Measurements from ENCODE around the gene LMAN1L. TPM values are rescaled to one million over a fixed set of nuclear protein-coding genes. Genes with fewer than 3 reads are reported as not detected.

LMAN1L gene
- total RNA-seq, 2 donors from 2014 or later = 0.27 to 1.1 TPM

DNA sequence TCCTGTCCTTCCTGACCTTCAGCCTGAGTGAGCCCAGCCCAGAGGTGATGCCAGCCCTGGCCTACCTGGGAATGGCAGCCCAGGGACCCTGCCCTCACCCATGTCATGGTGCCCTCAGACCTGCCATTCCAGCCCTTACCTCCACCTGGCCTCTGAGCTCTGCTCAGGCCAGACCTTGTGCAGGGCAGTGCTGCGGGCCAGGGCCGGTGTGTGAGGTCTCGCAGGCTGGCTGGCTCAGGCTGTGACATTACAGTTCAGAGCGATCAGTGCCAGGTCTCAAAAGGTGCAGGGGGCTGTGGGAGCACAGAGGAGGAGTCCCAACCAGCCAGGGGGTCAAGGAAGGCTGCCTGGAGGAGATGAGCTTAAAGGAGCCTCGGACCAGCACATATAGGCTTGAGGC lies 7.4 kb downstream of the LMAN1L start:
- no peak for DNase-seq (ENCODE audit: low spot score in 2 of 2)

DNA sequence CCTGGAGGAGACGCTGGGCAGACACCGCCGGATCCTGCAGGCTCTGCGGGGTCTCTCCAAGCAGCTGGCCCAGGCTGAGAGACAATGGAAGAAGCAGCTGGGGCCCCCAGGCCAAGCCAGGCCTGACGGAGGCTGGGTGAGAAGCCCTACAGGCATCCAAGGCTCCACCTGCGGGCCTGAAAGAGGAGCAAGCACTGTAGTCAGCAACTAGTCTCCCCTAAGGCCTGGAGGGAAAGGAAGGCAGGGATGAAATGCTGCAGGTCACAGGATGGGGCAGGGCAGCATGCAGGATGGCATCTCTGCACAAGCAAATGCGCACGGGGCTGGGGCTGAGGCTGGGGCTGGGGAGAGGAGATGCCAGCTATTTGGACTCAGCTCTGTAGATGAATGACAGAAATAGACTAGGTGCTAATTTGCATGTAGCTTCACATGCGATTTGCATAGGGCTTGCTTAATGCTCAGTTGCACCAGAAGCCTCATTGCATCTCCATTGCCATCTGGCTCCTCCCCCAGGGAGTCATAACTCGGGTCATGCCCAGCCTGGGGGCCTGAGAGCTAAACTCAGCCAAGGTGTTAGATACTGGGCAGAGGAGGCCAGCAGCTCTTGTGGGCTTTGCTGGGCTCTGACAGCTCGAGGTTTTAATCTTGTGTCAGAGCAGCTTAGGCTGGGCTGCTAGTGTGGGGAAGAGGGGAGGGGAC lies 8.6 kb downstream of the LMAN1L start:
- ATAC-seq (no peak), DNase-seq (ENCODE audit: low spot score in 2 of 2) (no peak)
- Mint-ChIP-seq H3K9me3 (no peaks in the 10 kb centered on the region), H3K27ac (no peak overlapping the region), H3K36me3 (no peaks in the 10 kb centered on the region)

More for the DNA sequence above, 7.4 kb downstream of the LMAN1L start:
- Mint-ChIP-seq H3K9me3 (no peaks in the 10 kb centered on the region), H3K27ac (no peak overlapping the region), H3K36me3 (no peaks in the 10 kb centered on the region)
- ATAC-seq = no peak

DNA sequence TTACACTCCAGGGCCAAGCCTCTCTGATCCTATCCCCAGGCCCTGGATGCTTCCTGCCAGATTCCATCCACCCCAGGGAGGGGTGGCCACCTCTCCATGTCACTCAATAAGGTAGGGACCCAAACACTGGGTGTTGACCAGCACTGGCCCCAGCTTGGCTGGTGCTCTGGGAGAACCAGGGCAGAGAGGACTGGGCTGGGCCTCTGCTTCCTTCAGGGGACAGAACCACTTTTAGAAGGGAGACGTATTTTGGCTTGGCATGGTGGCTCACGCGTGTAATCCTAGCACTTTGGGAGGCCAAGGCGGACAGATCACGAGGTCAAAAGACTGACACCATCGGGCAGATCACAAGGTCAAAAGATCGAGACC lies 9.1 kb downstream of the LMAN1L start:
- Mint-ChIP-seq H3K27ac (no peak overlapping the region), H3K9me3 (no peaks in the 10 kb centered on the region)

DNA sequence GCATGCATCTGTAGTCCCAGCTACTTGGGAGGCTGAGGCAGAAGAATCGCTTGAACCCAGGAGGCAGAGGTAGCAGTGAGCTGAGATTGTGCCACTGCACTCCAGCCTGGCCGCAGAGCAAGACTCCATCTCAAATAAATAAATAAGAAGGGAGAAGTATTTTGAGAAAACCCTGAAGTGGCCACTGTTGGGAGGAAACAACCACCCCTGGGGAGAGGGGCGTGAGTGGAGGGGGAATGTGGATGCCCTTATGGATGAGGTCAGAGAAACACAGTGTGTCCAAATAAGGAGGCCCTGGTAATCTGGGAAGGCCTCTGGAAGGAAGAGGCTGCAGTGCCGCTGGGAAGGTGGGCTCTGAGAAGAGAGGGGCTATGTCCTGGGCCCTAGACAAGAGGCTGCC lies 9.6 kb downstream of the LMAN1L start:
- no peak for ATAC-seq
- Mint-ChIP-seq H3K27ac (no peak overlapping the region), H3K36me3 (no peaks in the 10 kb centered on the region), H3K9me3 (no peaks in the 10 kb centered on the region)
- DNase-seq (ENCODE audit: low spot score in 2 of 2) = no peak

More for the DNA sequence above, 9.1 kb downstream of the LMAN1L start:
- DNase-seq (ENCODE audit: low spot score in 2 of 2) (no peak), ATAC-seq (no peak)
- no peaks in the 10 kb centered on the region for H3K36me3 Mint-ChIP-seq

DNA sequence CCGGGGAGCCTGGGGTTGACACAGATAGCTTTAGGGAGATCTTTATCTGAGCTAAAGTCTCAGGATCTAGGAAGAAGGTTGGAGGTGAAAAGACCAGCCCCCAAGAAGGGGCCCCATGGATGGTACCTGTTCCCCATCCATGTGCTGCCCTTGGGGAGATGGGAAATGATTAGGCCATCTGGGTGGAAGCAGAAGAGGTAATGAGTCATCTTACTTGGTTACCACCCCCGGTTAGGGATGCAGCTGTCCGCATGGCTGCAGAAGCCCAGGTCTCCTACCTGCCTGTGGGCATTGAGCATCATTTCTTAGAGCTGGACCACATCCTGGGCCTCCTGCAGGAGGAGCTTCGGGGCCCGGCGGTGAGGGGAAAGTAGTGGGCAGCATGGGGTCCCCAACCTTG lies 10.7 kb downstream of the LMAN1L start:
- DNase-seq (ENCODE audit: low spot score in 2 of 2) = no peak
- H3K9me3 Mint-ChIP-seq = no peaks in the 10 kb centered on the region
- no peak overlapping the region for H3K27ac Mint-ChIP-seq
- H3K36me3 Mint-ChIP-seq = no peaks in the 10 kb centered on the region
- ATAC-seq = no peak

DNA sequence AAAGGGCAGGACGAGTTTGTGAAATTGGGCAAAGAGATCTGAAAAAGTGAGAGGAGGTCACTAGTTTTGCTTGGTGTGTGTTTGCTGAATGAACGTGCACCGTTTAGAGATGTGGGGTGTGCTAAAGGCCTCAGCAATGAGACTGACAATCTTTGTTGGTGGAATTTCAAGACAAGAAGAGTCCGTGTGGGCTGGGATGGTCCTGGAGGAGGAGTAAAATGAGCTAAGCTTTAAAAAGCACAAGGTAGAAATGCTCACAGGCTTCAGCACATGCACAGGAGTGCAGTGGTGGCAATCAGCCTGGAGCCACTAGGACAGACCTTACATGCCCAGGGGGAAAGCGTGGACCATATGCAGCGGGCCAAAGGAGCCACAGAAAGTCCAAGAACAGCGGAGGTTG lies 12.3 kb downstream of the LMAN1L start:
- no peak overlapping the region for H3K27ac Mint-ChIP-seq
- no peak for DNase-seq (ENCODE audit: low spot score in 2 of 2)
- H3K36me3 Mint-ChIP-seq = no peaks in the 10 kb centered on the region
- ATAC-seq = no peak
- no peaks in the 10 kb centered on the region for H3K9me3 Mint-ChIP-seq

DNA sequence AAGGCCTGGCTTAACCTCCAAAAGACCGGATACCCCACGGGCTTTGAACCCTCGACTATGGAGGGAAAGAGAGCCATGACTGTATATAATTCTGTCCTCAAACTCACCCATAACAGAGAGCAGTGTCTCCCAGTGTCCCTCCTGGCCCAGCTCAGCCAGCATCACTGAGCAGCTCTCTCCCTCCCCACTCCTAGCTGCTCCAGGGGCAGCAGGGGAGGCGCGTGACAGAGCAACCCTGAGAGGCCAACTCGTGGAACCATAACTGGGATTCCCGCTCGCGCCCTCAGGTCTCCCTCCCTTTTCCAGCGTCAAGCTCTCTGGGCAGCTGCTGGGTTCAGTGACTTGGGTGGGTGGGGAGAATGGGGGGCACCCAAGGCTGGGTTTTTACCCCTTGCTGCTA lies 13.2 kb downstream of the LMAN1L start:
- H3K9me3 Mint-ChIP-seq = no peaks in the 10 kb centered on the region
- ATAC-seq (no peak), DNase-seq (ENCODE audit: low spot score in 2 of 2) (no peak)
- no peak overlapping the region for H3K27ac Mint-ChIP-seq
- H3K36me3 Mint-ChIP-seq = no peaks in the 10 kb centered on the region

DNA sequence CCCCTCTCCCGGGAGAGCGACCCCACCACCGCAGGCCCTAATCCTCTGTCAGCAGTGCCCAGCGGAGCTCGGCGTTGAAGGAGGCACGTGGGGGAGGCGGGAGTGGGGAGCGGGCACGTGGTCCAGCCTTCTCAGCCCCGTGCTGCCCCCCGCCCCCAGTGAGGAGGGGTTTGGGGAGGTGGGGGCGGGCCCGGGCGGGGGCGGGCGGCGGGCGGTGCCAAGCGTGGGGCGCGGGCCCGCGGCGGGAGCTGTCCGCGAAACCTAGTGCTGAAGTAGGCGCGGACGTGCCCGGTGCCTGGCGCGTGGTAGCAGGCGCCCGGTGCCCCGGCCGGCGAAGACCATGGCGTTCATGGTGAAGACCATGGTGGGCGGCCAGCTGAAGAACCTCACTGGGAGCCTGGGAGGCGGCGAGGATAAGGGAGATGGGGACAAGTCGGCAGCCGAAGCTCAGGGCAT lies 13.8 kb downstream of the LMAN1L start, which contains the start of gene CPLX3:
Gene CPLX3 (plus strand): TSS at position 264 of the 456 bp plus-strand sequence. CDS start 77 bp downstream, at position 341.
- Mint-ChIP-seq H3K9me3 (no peaks in the 10 kb centered on the region), H3K36me3 (no peaks in the 10 kb centered on the region), H3K27ac (no peak within 1 kb of the TSS)
- ATAC-seq (peak; percentile 17 to 29), DNase-seq (ENCODE audit: low spot score in 2 of 2) (peak in 1 of 2 donors; percentile 71)

DNA sequence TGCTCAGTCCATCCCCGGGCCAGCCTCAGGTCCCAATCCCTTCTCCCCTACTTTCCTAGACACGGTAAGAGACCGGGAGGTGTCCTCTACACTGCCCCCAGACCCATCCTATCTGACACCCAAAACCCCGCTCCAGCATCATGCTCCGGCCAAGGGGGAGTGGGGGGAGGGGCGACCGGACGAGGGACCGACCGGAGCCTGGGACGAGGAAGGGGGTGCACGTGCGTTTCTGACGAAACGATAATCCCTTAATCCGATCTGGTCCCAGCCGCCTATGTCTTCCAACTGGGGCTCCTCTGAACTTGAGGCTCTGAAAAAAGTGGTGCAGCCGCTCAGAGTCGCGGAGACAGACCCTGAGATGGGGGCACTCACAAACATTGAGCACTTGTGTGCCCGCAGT lies 14.3 kb downstream of the LMAN1L start:
- Mint-ChIP-seq H3K36me3 (no peaks in the 10 kb centered on the region), H3K27ac (no peak overlapping the region), H3K9me3 (no peaks in the 10 kb centered on the region)
- ATAC-seq = no peak
- DNase-seq (ENCODE audit: low spot score in 2 of 2) = no peak

DNA sequence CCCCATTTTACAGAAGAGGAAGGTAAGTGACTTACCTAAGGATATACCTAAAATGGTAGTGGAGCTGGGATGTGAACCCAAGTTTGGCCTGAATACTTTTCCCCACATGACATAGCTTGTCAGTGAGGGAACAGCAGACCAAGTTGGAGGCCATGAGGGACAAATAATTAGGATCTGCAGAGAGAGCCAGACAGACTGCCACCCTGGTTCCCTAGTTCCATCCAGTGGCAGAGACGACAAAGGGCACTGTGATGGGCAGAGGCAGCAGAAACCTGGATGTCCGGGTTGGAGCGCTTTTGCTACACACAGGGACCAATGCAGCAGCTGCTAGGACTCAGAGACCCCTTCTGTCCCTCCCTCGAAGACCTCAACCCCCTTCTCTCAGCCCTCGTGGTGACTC lies 15.0 kb downstream of the LMAN1L start:
- no peaks in the 10 kb centered on the region for H3K9me3 Mint-ChIP-seq
- no peaks in the 10 kb centered on the region for H3K36me3 Mint-ChIP-seq
- no peak for DNase-seq (ENCODE audit: low spot score in 2 of 2)
- no peak overlapping the region for H3K27ac Mint-ChIP-seq
- no peak for ATAC-seq

DNA sequence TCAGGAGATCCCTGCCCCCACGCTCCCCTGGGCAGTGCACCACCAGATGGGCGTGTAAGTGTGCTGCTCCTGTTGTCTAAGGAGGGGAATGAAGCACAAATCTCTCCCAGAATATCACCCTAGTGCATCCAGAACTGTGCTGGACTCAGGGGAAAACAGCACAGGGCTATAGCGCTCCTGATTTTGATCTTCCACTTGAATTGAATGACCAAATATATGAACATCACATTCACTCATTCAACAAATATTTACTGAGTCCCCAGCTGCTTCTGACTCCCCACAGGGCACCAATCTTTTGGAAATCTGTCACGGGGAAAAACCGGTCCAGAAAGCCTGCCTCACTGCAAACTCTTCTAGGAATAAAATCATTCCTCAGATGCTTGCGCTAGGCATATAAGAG lies 16.2 kb downstream of the LMAN1L start:
- no peak for ATAC-seq
- Mint-ChIP-seq H3K36me3 (no peaks in the 10 kb centered on the region), H3K9me3 (no peaks in the 10 kb centered on the region), H3K27ac (no peak overlapping the region)
- no peak for DNase-seq (ENCODE audit: low spot score in 2 of 2)

DNA sequence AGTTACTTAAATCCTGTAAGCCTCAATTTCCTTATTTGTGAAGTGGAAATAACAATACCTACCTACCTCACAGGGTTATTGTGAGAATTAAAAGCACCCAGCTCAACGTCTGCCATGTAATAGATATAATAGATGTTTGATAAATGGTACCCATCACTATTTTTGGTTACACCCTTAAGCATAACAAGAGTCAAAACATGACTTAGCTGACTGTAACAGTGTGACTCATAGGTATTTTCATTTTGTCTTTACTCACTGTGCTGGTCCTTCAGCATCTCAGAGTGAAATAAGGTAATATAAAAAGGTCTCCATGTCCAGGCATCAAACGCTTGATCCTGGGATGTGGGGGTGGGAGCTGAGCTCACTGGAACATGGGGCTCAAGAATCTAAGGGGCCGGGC lies 16.9 kb downstream of the LMAN1L start:
- ATAC-seq = peak; percentile 88 to 93
- no peak for DNase-seq (ENCODE audit: low spot score in 2 of 2)
- Mint-ChIP-seq H3K9me3 (no peaks in the 10 kb centered on the region), H3K36me3 (no peaks in the 10 kb centered on the region), H3K27ac (no peak overlapping the region)

DNA sequence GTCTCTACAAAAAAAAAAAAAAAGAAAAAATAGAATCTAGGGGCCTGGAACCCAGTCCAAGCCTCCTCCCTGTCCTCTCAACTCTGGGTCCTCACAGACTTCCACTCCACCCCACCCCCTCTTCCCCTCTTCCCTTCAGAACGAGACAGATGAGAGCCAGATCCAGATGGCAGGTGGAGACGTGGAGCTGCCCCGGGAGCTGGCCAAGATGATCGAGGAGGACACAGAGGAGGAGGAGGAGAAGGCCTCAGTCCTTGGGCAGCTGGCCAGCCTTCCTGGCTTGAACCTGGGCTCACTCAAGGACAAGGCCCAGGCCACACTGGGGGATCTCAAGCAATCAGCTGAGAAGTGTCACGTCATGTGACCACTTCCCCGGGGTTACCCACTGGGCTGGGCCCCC lies 17.4 kb downstream of the LMAN1L start:
- Mint-ChIP-seq H3K9me3 (no peaks in the 10 kb centered on the region), H3K27ac (no peak overlapping the region), H3K36me3 (peaks cover 0 to 2% of the 10 kb centered on the region in 2 donors)
- DNase-seq (ENCODE audit: low spot score in 2 of 2) = no peak
- ATAC-seq = no peak

DNA sequence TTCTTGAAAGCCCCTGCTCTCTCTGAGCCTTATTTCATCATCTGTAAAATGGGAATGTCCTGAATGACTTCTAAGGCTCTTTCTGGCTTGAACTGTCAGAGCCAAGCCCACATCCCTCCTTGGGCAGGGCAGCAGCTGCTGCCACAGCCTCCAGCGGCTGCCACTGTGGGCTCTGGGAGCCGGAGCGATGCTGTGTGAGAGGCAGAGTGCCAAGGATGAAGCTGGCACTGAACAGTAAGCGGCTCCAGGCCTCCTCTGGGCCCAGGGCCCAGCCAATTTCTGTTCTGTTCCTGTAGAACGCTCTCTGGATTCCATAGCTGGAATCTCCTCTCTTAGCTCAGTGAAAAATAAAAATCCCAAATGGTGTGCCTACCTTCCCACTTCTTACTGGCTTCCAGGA lies 18.2 kb downstream of the LMAN1L start:
- ATAC-seq = no peak
- H3K36me3 Mint-ChIP-seq = peaks cover 0 to 5% of the 10 kb centered on the region in 2 donors
- H3K27ac Mint-ChIP-seq = peak overlapping the region in 1 of 2 donors; percentile 49
- no peaks in the 10 kb centered on the region for H3K9me3 Mint-ChIP-seq
- DNase-seq (ENCODE audit: low spot score in 2 of 2) = no peak

DNA sequence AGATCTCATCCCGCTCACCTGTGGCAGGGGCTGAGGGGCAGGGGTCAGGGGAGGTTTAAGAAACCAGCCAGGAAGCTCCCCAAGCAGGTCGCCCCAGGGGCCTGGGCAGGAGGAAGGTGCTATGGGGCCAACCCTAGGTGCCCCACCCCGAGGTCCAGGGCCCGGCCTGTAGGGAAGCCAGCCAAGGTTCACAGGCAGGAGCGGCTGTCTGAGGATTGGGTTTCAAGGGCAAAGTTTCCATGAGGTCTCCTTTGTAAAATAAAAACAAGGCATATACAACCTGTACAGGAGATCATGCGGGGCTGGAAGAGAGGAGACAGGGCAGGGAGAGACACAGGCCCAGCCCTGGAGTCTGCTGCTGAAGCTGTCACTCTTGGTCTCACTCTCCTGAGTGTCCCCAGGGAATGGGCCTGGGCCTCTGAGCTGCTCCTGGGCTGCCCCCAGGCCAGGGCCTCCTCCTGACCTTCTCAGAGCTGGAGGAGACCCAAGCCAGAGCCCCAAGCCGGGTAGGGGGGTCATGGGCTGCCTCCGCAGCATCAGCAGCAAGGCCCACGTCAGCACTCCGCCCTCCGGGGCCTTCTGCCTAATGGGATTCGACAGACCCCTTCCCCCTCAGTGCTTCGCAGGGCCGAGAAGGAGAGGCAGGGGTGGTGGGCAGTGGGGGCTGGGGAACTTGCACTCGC lies 19.3 kb downstream of the LMAN1L start:
- ATAC-seq (no peak), DNase-seq (ENCODE audit: low spot score in 2 of 2) (no peak)
- Mint-ChIP-seq H3K36me3 (peaks cover 0 to 5% of the 10 kb centered on the region in 2 donors), H3K9me3 (no peaks in the 10 kb centered on the region), H3K27ac (peak overlapping the region in 1 of 2 donors; percentile 49)

DNA sequence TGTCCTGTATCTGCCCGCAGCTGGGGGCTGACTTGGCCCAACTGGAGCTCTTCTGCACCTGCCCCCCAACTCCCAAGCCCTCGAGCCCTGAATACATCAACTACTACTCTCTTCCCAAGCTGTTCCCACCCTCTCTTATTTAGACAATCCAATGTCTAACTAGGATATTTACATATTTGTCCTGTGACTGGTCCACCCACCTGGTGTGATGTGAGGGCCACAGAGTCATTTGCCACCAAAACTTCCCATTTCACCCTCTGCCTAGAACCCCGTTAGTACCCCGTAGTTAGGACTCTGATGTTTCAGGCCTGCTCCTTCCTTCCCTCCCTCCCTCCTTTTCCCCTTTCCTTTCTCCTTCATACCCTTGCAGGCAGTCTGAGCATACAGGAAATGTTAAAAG lies 20.2 kb downstream of the LMAN1L start:
- no peaks in the 10 kb centered on the region for H3K9me3 Mint-ChIP-seq
- no peak for ATAC-seq
- H3K27ac Mint-ChIP-seq = peak overlapping the region in 1 of 2 donors; percentile 11
- H3K36me3 Mint-ChIP-seq = peaks cover 0 to 5% of the 10 kb centered on the region in 2 donors
- DNase-seq (ENCODE audit: low spot score in 2 of 2) = no peak

DNA sequence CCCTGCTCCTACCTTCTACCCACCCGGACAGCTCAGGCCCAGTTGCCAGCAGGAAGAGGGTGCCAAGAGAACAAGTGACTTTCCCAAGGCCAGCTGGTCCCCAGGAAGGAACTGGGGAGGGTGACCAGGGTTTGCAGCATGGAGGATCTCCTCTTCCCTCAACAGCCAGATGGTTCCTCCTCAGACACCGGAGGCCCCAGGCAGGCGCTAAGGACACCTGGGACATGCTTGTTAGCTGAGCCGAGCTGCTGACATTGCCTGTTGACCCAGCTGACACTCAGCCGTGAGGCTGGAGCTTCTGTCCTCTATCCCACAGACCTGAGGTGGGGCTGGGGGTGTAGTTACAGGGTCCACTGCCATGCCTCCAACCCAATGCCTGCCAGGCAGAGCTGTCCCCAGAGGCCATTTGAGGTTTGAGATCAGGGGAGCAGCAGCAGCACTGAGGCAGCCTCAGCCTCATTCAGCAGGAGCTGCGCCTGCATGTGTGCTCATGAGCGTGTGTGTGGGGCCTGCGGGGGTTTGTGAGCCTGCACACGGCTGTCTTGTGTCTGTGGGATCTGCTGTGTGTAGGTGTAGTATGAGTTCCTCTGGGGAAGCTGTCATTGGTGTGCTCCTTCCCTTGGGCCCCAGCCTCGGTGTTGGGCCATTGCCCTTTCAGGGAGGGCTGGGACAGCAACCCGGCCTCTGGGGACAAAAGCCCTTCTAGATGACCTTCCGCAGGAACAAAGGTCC lies 20.9 kb downstream of the LMAN1L start:
- H3K36me3 Mint-ChIP-seq = peaks cover 0 to 5% of the 10 kb centered on the region in 2 donors
- DNase-seq (ENCODE audit: low spot score in 2 of 2) (no peak), ATAC-seq (no peak)
- H3K9me3 Mint-ChIP-seq = no peaks in the 10 kb centered on the region
- peak overlapping the region in 1 of 2 donors; percentile 36 for H3K27ac Mint-ChIP-seq
